ENCODE measurements around the gene DCAF11. TPM values are rescaled to one million over a fixed set of nuclear protein-coding genes. Genes with fewer than 3 reads are reported as not detected.

DCAF11 gene
- total and polyA plus RNA-seq, 2 of the 13 experiments (the other 11 are each of a cell fraction or from before 2014, with no cell fraction given), result 150 to 257 TPM

DNA sequence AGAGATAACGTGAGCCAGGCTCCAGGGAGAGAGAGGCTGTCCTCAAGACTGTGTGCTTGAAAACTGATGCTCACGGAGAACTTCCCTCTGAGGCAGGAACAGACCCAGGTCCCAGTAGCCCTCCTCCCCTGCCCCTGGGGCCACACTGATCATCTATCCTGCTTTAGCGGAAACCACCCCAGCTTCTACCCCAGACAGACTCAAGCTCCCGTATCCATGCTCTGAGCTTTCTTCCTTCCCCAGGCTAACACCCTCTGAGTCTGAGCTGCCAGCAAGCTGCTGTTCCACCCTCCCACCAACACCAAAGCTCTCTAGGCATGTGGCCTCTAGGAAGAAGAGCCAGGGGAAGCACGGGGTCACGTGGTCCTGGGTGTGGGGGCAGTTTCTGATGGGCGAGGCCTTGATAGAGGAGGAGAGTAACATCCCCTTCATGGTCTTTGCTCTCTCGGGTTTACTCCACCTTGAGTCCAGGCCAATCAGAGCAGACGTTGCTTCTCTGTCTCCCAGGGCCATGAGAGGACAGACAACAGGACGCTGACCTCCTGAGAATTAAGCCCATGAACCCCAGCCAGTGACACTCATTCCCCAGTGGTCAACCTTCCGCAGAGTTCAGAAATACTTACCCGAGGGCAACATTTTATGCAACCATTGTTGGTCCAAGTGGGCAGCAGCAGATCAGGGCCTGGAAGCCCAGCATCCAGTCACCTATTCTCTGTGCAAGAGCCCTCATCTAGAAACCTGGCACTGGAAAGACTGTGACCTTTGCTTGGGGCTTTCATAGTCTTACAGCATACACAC is 19.1 kb upstream of the DCAF11 start (continued):
- TF ChIP-seq, protein P1, sequence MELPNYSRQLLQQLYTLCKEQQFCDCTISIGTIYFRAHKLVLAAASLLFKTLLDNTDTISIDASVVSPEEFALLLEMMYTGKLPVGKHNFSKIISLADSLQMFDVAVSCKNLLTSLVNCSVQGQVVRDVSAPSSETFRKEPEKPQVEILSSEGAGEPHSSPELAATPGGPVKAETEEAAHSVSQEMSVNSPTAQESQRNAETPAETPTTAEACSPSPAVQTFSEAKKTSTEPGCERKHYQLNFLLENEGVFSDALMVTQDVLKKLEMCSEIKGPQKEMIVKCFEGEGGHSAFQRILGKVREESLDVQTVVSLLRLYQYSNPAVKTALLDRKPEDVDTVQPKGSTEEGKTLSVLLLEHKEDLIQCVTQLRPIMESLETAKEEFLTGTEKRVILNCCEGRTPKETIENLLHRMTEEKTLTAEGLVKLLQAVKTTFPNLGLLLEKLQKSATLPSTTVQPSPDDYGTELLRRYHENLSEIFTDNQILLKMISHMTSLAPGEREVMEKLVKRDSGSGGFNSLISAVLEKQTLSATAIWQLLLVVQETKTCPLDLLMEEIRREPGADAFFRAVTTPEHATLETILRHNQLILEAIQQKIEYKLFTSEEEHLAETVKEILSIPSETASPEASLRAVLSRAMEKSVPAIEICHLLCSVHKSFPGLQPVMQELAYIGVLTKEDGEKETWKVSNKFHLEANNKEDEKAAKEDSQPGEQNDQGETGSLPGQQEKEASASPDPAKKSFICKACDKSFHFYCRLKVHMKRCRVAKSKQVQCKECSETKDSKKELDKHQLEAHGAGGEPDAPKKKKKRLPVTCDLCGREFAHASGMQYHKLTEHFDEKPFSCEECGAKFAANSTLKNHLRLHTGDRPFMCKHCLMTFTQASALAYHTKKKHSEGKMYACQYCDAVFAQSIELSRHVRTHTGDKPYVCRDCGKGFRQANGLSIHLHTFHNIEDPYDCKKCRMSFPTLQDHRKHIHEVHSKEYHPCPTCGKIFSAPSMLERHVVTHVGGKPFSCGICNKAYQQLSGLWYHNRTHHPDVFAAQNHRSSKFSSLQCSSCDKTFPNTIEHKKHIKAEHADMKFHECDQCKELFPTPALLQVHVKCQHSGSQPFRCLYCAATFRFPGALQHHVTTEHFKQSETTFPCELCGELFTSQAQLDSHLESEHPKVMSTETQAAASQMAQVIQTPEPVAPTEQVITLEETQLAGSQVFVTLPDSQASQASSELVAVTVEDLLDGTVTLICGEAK (IDR thresholded peaks at IDR 0.05), result no peak
- TF ChIP-seq, protein P1 (CRISPR knock-in tag; IDR thresholded peaks at IDR 0.05), result no peak
- TF ChIP-seq ZSCAN30 (CRISPR knock-in tag; IDR thresholded peaks at IDR 0.05) (no peak), ZNF737 (CRISPR knock-in tag; IDR thresholded peaks at IDR 0.05; ENCODE audit: borderline replicate concordance) (no peak), CHD4 (IDR thresholded peaks at IDR 0.05; ENCODE audit: borderline replicate concordance, low read length) (no peak), BORCS8-MEF2B (CRISPR knock-in tag; IDR thresholded peaks at IDR 0.05) (peak; percentile 100), ZFP36 (IDR thresholded peaks at IDR 0.05; ENCODE audit: borderline replicate concordance, low read depth, low read length, partially characterized antibody) (no peak), SRY (CRISPR knock-in tag; IDR thresholded peaks at IDR 0.05) (no peak), SNRNP70 (IDR thresholded peaks at IDR 0.05; ENCODE audit: low read depth, low read length) (no peak), TCF12 (IDR thresholded peaks at IDR 0.05) (no peak), TCF12 (CRISPR knock-in tag; IDR thresholded peaks at IDR 0.05) (peak; percentile 96; the same call in 1 of the 2 replicates), FOXP1 (IDR thresholded peaks at IDR 0.05) (peak; percentile 86; the same call in 1 of the 2 replicates), FOXP1 (CRISPR knock-in tag; IDR thresholded peaks at IDR 0.05) (peak; percentile 89), SKI (IDR thresholded peaks at IDR 0.05; ENCODE audit: partially characterized antibody) (peak; percentile 98)
- TF ChIP-seq, protein P2, sequence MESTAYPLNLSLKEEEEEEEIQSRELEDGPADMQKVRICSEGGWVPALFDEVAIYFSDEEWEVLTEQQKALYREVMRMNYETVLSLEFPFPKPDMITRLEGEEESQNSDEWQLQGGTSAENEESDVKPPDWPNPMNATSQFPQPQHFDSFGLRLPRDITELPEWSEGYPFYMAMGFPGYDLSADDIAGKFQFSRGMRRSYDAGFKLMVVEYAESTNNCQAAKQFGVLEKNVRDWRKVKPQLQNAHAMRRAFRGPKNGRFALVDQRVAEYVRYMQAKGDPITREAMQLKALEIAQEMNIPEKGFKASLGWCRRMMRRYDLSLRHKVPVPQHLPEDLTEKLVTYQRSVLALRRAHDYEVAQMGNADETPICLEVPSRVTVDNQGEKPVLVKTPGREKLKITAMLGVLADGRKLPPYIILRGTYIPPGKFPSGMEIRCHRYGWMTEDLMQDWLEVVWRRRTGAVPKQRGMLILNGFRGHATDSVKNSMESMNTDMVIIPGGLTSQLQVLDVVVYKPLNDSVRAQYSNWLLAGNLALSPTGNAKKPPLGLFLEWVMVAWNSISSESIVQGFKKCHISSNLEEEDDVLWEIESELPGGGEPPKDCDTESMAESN (CRISPR knock-in tag; conservative IDR thresholded peaks at IDR 0.05), result peak; percentile 100
- TF ChIP-seq, protein P3, sequence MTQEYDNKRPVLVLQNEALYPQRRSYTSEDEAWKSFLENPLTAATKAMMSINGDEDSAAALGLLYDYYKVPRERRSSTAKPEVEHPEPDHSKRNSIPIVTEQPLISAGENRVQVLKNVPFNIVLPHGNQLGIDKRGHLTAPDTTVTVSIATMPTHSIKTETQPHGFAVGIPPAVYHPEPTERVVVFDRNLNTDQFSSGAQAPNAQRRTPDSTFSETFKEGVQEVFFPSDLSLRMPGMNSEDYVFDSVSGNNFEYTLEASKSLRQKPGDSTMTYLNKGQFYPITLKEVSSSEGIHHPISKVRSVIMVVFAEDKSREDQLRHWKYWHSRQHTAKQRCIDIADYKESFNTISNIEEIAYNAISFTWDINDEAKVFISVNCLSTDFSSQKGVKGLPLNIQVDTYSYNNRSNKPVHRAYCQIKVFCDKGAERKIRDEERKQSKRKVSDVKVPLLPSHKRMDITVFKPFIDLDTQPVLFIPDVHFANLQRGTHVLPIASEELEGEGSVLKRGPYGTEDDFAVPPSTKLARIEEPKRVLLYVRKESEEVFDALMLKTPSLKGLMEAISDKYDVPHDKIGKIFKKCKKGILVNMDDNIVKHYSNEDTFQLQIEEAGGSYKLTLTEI (CRISPR knock-in tag; conservative IDR thresholded peaks at IDR 0.05), result no peak
